ENCODE data around the gene HNRNPA1L2. TPM values are rescaled to one million over a fixed set of nuclear protein-coding genes. Genes with fewer than 3 reads are reported as not detected.
A peak's percentile ranks its signal among the peaks of the same experiment; 100 is the strongest.
"Not testable (repeated sequence)": the region's sequence is repeated elsewhere in the genome, so short reads cannot be mapped to it uniquely, and the experiment has no call there.

The HNRNPA1L2 gene
- polyA plus RNA-seq, 3 donors: 3.2 to 6.4 (median 3.7) TPM

GRCh38 chr13:52631083-52631690 lies 11.0 kb upstream of the HNRNPA1L2 start:
- H3K27ac ChIP-seq (ENCODE audit: low read depth, low read length): not testable (repeated sequence)
- WGBS, 3 donors: 49 to 81% (median 56%) methylated on average over 7 of the region's 7 CpGs

DNA sequence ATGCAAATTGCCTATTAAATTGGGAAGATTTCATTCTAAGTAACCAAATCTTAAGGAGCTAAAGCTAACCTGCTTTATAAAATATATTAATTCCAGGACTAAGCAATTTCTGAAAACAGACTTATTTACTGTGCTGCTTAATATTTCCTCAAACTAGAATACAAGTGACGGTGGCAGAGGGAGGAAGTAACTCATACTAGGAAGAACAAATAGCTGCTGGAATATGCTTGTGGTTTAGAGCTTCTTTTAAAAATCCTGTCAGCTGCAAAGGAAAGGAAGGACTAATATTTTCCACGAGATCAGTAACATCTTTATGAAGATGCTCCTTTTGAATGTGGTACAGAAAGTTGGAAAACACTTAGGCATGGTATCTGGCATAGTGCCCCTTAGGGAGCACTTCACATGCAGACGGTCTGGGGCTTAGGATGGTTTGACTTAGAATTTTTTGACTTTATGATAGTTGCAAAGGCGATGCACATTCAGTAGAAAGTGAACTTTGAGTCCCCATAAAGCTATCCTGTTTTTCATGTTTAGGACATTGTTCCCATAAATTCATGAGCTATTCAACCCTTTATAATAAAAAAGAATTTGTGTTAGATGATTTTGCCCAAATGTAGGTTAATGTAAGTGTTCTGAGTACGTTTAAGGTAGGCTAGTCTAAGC lies 3.4 kb upstream of the HNRNPA1L2 start:
- WGBS, 3 donors: 75 to 88% (median 81%) methylated on average over 5 of the region's 5 CpGs

GRCh38 chr13:52644108-52644507 lies 1.9 kb downstream of the HNRNPA1L2 start:
- 49 to 71% (median 60%) methylated on average over 3 of the region's 3 CpGs for WGBS, 3 donors
- H3K27ac ChIP-seq (ENCODE audit: low read depth, low read length): no peak overlapping the region

More for the DNA sequence above, 3.4 kb upstream of the HNRNPA1L2 start:
- H3K27ac ChIP-seq (ENCODE audit: low read depth, low read length): no peak overlapping the region

- no peak overlapping the region for H3K27ac ChIP-seq (ENCODE audit: low read depth, low read length)
Observed at GRCh38 chr13:52646967-52647366, 4.7 kb downstream of the HNRNPA1L2 start.

DNA sequence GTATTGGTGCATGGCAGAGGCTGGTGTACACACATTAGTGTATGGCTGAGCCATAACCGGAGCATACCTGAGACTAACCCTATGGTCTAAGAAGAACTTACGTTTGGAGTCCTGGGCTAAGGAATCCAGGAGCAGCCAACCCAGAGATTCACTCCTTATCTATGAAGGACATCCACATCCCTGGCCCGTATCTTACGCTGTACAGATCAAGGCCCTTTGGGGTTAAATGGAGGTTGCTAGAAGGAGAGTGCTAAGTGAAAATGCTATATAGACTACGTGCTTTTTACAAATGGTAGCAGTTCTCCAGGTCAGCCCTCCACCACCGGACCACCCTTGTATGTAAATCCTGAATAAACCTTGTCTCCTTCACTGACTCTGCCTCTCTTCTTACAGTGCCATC lies 8.5 kb downstream of the HNRNPA1L2 start:
- no peak overlapping the region for H3K27ac ChIP-seq (ENCODE audit: low read depth, low read length)
- 56 to 89% (median 84%) methylated on average over 6 of the region's 6 CpGs for WGBS, 3 donors

- 0 to 1% (median 0%) methylated on average over 7 of the region's 7 CpGs for WGBS, 3 donors
- H3K27ac ChIP-seq (ENCODE audit: low read depth, low read length): peak overlapping the region; percentile 91
Observed at GRCh38 chr13:52651897-52652195, 9.6 kb downstream of the HNRNPA1L2 start.

GRCh38 chr13:52652196-52652979 lies 10.2 kb downstream of the HNRNPA1L2 start, which contains the start of gene SUGT1:
Gene SUGT1 (plus strand): TSS chr13:52652836. CDS start chr13:52652921, 85 bp downstream.
- H3K27ac ChIP-seq (ENCODE audit: low read depth, low read length): peak within 1 kb of the TSS; percentile 91
- 0% methylated on average over 60 to 61 of the region's 61 CpGs for WGBS, 3 donors

DNA sequence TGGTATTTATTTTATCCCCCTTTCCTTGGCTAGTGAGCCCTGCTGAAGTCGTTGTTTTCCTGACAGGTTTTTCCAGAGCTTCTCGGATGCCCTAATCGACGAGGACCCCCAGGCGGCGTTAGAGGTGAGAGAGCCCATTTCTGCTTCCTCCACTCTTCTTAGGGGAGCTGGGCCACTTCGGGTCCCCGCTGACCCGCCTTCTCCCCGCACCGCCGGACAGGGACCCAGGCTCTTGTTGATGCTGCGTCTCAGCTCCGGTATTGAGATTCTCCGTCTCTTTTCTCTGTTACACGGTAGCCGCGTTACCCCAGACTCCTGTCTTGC lies 10.7 kb downstream of the HNRNPA1L2 start:
- WGBS, 3 donors: 0 to 1% (median 0%) methylated on average over 18 of the region's 18 CpGs

GRCh38 chr13:52659340-52659739 lies 17.1 kb downstream of the HNRNPA1L2 start:
- H3K27ac ChIP-seq (ENCODE audit: low read depth, low read length): no peak overlapping the region
- 86 to 91% (median 88%) methylated on average over 2 of the region's 2 CpGs for WGBS, 3 donors

More for the DNA sequence above, 10.7 kb downstream of the HNRNPA1L2 start:
- peak overlapping the region; percentile 5 for H3K27ac ChIP-seq (ENCODE audit: low read depth, low read length)

GRCh38 chr13:52664272-52664671 lies 22.0 kb downstream of the HNRNPA1L2 start:
- H3K27ac ChIP-seq (ENCODE audit: low read depth, low read length): no peak overlapping the region
- 96 to 98% (median 97%) methylated on average over 4 of the region's 4 CpGs for WGBS, 3 donors

DNA sequence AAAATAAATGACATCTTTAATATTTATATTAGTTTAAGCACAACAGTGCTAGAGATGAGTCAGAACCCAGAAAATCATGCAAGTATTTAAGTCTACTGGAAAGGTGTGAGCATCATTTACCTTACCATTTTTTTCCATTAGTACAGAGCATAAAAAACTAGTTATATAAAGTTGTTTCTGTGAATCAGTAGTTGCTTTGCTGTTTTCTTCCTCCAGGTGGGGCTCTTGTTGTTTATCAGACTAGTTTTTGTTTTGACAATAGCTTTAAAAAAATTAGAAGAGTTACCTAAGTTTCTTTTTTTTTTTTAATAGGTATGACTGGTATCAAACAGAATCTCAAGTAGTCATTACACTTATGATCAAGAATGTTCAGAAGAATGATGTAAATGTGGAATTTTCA lies 23.1 kb downstream of the HNRNPA1L2 start:
- H3K27ac ChIP-seq (ENCODE audit: low read depth, low read length): no peak overlapping the region

GRCh38 chr13:52669677-52670076 lies 27.4 kb downstream of the HNRNPA1L2 start:
- no peak overlapping the region for H3K27ac ChIP-seq (ENCODE audit: low read depth, low read length)
- WGBS, 3 donors: 72 to 85% (median 76%) methylated on average over 2 of the region's 2 CpGs

- 95 to 97% (median 97%) methylated on average over 8 of the region's 8 CpGs for WGBS, 3 donors
- no peak overlapping the region for H3K27ac ChIP-seq (ENCODE audit: low read depth, low read length)
Observed at GRCh38 chr13:52670726-52671125, 28.5 kb downstream of the HNRNPA1L2 start.

GRCh38 chr13:52673465-52673864 lies 31.2 kb downstream of the HNRNPA1L2 start:
- no peak overlapping the region for H3K27ac ChIP-seq (ENCODE audit: low read depth, low read length)
- whole genome bisulfite sequencing, 3 donors: 97 to 100% (median 97%) methylated on average over 1 of the region's 1 CpG

GRCh38 chr13:52677823-52678222 lies 35.6 kb downstream of the HNRNPA1L2 start:
- 84 to 97% (median 93%) methylated on average over 1 of the region's 1 CpG for WGBS, 3 donors
- H3K27ac ChIP-seq (ENCODE audit: low read depth, low read length): no peak overlapping the region

DNA sequence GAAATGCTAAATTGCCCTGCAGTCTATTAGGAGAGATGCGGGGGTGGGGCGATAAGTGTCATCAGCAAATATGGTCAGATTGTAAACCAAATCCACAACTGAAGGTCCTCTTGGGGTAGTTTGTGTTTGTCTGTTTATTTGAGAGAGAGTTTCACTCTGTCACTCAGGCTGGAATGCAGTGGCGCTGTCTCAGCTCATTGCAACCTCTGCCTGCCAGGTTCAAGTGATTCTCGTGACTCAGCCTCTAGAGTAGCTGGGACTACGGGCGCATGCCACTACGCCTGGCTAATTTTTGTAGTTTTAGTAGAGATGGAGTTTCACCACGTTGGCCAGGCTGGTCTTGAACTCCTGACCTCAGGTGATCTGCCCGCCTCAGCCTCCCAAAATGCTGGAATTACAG lies 43.6 kb downstream of the HNRNPA1L2 start:
- WGBS, 3 donors: 91 to 98% (median 96%) methylated on average over 9 of the region's 9 CpGs
- not testable (repeated sequence) for H3K27ac ChIP-seq (ENCODE audit: low read depth, low read length)

DNA sequence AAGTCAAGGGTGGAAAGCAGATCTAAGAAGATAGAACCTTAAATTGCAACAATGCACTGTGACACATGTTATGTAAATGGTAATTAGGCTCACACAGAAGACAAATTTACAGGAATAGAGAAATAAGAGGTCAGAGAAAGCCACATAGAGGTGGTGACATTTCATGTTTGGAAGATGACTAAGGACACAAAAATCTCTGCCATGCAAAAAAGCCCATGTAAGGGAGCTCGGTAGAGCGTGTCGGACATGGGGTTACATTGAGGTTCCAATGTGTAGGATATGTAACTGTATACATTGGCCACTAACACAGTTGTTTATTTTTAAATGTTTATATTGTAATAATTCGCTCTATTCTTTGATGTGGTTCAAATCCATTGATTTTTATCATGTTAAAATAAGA lies 44.1 kb downstream of the HNRNPA1L2 start:
- no peak overlapping the region for H3K27ac ChIP-seq (ENCODE audit: low read depth, low read length)
- WGBS, 3 donors: 97 to 100% (median 98%) methylated on average over 4 of the region's 4 CpGs

Measured in adipose tissue (tissue), 3 donors.